Measurements from ENCODE around the gene HS3ST1. TPM values are rescaled to one million over a fixed set of nuclear protein-coding genes. Genes with fewer than 3 reads are reported as not detected.

Gene HS3ST1
- total RNA-seq, 1 donor from 2014 or later = 3.4 TPM

DNA sequence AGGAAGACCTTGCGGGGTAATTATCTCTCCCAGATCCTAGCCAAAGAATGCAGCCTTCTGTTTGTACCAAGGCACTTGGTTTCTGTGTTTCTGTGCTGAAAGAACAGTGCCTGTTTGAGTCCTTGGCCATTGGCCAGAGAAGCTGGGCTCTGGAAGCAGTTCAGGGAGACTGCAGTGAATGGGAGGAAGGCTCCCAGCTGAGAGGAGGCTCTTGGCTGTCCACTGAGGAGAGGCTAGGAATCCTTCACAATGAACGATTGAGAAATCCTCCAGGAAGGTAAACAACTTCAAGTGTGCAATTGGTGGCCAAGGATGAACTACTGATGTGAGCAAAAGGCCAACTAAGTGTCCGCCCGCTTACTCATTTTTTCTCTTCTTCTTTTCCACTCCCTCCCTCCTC, 61.3 kb downstream of the HS3ST1 start:
- Mint-ChIP-seq H3K36me3 (no peaks in the 10 kb centered on the region), H3K9me3 (no peaks in the 10 kb centered on the region), H3K4me3 (no peak overlapping the region), H3K27me3 (ENCODE audit: low read depth) (no peaks in the 10 kb centered on the region), H3K4me1 (peaks cover 9% of the 10 kb centered on the region), H3K27ac (peak overlapping the region; percentile 75)
- peak; percentile 25 to 49 for DNase-seq (ENCODE audit: low spot score in 2 of 2, unreplicated experiment in 2 of 2)
- TF ChIP-seq, protein P1, sequence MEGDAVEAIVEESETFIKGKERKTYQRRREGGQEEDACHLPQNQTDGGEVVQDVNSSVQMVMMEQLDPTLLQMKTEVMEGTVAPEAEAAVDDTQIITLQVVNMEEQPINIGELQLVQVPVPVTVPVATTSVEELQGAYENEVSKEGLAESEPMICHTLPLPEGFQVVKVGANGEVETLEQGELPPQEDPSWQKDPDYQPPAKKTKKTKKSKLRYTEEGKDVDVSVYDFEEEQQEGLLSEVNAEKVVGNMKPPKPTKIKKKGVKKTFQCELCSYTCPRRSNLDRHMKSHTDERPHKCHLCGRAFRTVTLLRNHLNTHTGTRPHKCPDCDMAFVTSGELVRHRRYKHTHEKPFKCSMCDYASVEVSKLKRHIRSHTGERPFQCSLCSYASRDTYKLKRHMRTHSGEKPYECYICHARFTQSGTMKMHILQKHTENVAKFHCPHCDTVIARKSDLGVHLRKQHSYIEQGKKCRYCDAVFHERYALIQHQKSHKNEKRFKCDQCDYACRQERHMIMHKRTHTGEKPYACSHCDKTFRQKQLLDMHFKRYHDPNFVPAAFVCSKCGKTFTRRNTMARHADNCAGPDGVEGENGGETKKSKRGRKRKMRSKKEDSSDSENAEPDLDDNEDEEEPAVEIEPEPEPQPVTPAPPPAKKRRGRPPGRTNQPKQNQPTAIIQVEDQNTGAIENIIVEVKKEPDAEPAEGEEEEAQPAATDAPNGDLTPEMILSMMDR (IDR thresholded peaks at IDR 0.05; ENCODE audit: unreplicated experiment) = no peak

DNA sequence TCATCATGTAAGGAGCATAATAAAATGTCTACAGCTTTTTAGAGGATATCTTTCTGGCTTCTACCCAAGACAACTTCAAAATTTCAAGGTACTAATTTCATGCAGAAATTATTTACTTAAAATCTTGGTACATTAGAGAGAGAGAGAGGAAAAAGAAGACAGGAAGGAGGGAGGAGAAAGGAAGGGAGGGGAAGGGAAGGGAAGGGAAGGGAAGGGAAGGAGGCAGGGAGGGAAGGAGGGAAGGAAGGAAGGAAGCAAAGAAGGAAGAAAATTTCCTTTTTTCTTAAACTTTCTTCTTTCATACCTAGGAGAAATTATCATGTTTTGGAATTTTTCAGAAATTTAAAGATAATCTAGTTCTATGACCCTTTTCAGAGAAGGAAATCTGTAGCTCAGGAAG, 61.8 kb downstream of the HS3ST1 start:
- Mint-ChIP-seq H3K36me3 (no peaks in the 10 kb centered on the region), H3K9me3 (no peaks in the 10 kb centered on the region), H3K27me3 (ENCODE audit: low read depth) (no peaks in the 10 kb centered on the region), H3K4me1 (peaks cover 9% of the 10 kb centered on the region), H3K4me3 (no peak overlapping the region), H3K27ac (peak overlapping the region; percentile 75)
- no peak for DNase-seq (ENCODE audit: low spot score in 2 of 2, unreplicated experiment in 2 of 2)
- TF ChIP-seq, protein P1 (IDR thresholded peaks at IDR 0.05; ENCODE audit: unreplicated experiment) = no peak

DNA sequence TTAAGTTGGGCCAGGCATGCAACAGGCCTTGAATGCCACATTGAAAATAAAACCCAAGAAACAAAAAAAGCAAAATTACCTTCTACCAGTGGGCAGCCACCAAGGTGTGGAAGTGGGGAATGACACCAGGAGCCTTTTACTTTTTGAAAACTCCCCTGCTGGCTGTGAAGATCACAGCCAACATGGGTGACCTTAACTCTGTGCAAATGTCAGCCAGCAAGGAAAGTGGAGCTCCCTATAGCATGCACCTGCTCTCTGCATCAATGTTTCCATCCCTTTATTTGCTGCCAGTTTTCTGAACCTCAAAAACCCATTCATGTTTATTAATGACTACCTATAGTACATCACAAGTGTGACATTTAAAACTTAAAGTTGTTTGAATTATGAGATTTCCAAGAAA, 63.7 kb downstream of the HS3ST1 start:
- Mint-ChIP-seq H3K9me3 (no peaks in the 10 kb centered on the region), H3K27me3 (ENCODE audit: low read depth) (no peaks in the 10 kb centered on the region), H3K36me3 (no peaks in the 10 kb centered on the region), H3K4me1 (peaks cover 9% of the 10 kb centered on the region), H3K4me3 (no peak overlapping the region), H3K27ac (no peak overlapping the region)
- TF ChIP-seq, protein P1 (IDR thresholded peaks at IDR 0.05; ENCODE audit: unreplicated experiment) = no peak
- DNase-seq (ENCODE audit: low spot score in 2 of 2, unreplicated experiment in 2 of 2) = no peak

DNA sequence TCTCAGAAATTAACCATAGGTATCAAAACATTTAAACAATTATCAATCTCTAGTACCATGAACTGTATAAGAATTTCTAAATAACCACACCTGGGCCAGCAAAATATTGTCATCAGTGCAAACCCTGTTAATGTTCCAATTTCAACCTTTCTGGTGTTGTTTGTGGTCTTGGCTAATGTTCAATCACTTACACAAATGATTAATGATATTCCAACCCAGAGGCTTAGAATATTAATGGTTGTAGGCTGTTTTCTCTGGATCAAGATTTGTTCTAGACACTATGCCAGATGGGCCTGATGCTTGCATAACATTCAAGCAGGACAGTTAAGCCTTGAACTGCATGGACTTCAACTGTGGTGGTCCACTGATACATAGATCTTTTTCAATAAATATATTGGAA, 69.1 kb downstream of the HS3ST1 start:
- Mint-ChIP-seq H3K4me3 (no peak overlapping the region), H3K4me1 (no peaks in the 10 kb centered on the region), H3K36me3 (no peaks in the 10 kb centered on the region), H3K27ac (no peak overlapping the region), H3K27me3 (ENCODE audit: low read depth) (no peaks in the 10 kb centered on the region), H3K9me3 (peaks cover 9% of the 10 kb centered on the region)
- TF ChIP-seq, protein P1 (IDR thresholded peaks at IDR 0.05; ENCODE audit: unreplicated experiment) = no peak
- no peak for DNase-seq (ENCODE audit: low spot score in 2 of 2, unreplicated experiment in 2 of 2)

DNA sequence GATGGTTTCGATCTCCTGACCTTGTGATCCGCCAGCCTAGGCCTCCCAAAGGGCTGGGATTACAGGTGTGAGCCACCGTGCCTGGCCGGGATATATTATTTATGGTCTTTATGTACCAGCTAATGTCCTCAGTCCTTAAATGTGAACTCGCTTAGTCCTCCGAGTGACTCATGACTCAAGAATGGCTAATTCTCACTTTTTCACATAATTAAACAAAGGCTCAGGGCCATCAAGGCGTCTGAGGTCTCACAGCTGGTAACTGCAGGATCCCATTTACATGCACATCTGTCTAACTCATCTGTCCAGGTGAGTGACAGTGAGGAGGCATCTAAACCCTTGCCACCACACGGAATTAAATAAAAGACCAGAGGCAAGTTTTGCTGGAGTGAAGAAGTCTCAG, 73.5 kb downstream of the HS3ST1 start:
- Mint-ChIP-seq H3K9me3 (peaks cover 14% of the 10 kb centered on the region), H3K4me3 (no peak overlapping the region), H3K27me3 (ENCODE audit: low read depth) (no peaks in the 10 kb centered on the region), H3K36me3 (no peaks in the 10 kb centered on the region), H3K27ac (no peak overlapping the region), H3K4me1 (peaks cover 6% of the 10 kb centered on the region)
- DNase-seq (ENCODE audit: low spot score in 2 of 2, unreplicated experiment in 2 of 2) = no peak
- TF ChIP-seq, protein P1 (IDR thresholded peaks at IDR 0.05; ENCODE audit: unreplicated experiment) = no peak

DNA sequence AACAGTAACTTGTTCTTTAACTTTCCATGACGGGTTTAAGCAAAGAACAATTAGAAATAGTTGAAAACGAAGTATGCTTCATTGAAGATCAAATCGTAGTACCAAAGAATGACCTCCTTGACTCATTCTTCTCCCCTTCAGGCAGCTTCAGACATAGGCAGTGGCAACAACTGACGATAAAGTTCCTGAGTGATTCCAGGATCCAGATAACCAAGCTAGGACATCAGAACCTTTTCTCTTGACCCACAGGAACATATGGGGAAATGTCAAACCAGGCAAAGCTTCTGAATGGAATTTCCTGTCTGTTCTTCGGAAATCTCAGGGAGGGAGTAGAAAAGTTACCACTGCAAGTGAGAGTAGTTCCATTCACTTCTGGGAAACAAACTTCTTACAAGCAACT, 74.2 kb downstream of the HS3ST1 start:
- no peak for DNase-seq (ENCODE audit: low spot score in 2 of 2, unreplicated experiment in 2 of 2)
- H3K27me3 Mint-ChIP-seq (ENCODE audit: low read depth) = no peaks in the 10 kb centered on the region
- peaks cover 7% of the 10 kb centered on the region for H3K4me1 Mint-ChIP-seq
- no peak overlapping the region for H3K4me3 Mint-ChIP-seq
- TF ChIP-seq, protein P1 (IDR thresholded peaks at IDR 0.05; ENCODE audit: unreplicated experiment) = no peak
- H3K36me3 Mint-ChIP-seq = no peaks in the 10 kb centered on the region
- H3K27ac Mint-ChIP-seq = no peak overlapping the region
- H3K9me3 Mint-ChIP-seq = peaks cover 14% of the 10 kb centered on the region
